ENCODE results near the gene LYPD1. TPM values are rescaled to one million over a fixed set of nuclear protein-coding genes. Genes with fewer than 3 reads are reported as not detected.

LYPD1 gene
- total and polyA plus RNA-seq, 7 donors, result 0.03 to 0.47 (median 0.04) TPM; not detected in 4

GRCh38 chr2:132691556-132691955, 21.6 kb upstream of the LYPD1 start:
- H3K9me3 ChIP-seq, result no peaks in the 10 kb centered on the region
- intact Hi-C loops (cut with DNase I), result no loop called here
- ATAC-seq (no peak), DNase-seq (no peak)
- H3K36me3 ChIP-seq (ENCODE audit: insufficient read depth in 1 of 2, low read depth in 1 of 2), result no peaks in the 10 kb centered on the region
- no peaks in the 10 kb centered on the region for H3K4me1 ChIP-seq
- H3K4me3 ChIP-seq, result no peak overlapping the region
- TF ChIP-seq, protein P1, sequence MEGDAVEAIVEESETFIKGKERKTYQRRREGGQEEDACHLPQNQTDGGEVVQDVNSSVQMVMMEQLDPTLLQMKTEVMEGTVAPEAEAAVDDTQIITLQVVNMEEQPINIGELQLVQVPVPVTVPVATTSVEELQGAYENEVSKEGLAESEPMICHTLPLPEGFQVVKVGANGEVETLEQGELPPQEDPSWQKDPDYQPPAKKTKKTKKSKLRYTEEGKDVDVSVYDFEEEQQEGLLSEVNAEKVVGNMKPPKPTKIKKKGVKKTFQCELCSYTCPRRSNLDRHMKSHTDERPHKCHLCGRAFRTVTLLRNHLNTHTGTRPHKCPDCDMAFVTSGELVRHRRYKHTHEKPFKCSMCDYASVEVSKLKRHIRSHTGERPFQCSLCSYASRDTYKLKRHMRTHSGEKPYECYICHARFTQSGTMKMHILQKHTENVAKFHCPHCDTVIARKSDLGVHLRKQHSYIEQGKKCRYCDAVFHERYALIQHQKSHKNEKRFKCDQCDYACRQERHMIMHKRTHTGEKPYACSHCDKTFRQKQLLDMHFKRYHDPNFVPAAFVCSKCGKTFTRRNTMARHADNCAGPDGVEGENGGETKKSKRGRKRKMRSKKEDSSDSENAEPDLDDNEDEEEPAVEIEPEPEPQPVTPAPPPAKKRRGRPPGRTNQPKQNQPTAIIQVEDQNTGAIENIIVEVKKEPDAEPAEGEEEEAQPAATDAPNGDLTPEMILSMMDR (IDR thresholded peaks at IDR 0.05), result no peak
- no peak overlapping the region for H3K27ac ChIP-seq
- H3K27me3 ChIP-seq (ENCODE audit: insufficient read depth in 3 of 3, low read length in 2 of 3), result no peaks in the 10 kb centered on the region
- 94 to 95% (median 94%) methylated on average over 4 of the region's 4 CpGs for WGBS, 3 donors

DNA sequence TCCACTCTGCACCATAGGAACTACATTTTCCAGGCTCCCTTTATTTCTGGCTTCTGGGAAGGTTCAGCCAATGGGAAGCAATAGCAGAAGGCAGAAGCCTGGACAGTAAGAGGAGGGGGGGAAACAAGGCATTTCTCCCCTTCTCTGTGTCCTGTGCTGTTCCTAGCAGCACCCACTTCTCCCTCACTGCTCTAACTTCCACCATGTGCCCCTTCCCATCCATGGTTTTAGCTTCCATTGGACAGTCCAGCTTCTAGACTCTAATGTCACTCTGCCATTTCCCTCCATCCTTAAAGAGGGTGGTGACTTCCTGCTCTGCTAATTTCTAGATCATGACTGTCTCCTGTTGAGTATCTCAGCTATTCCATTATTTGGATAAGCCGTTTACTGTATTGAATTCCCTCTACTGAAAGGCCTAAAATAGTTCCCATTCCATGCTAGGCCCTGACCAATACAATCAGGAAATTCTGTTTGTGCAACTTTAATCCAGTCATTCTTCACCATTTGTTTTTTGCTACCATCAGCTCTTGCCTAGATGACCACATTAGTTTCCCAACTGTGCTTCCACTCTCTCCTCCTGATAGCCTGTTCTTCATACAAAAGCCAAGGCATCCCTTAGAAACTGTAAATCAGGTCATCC, 20.8 kb upstream of the LYPD1 start:
- no peak for ATAC-seq
- no peaks in the 10 kb centered on the region for H3K36me3 ChIP-seq (ENCODE audit: insufficient read depth in 1 of 2, low read depth in 1 of 2)
- WGBS, 3 donors, result 50 to 55% (median 54%) methylated on average over 1 of the region's 1 CpG

GRCh38 chr2:132681766-132682165, 11.8 kb upstream of the LYPD1 start:
- Histone ChIP-seq H3K4me1 (no peaks in the 10 kb centered on the region), H3K36me3 (ENCODE audit: insufficient read depth in 1 of 2, low read depth in 1 of 2) (no peaks in the 10 kb centered on the region), H3K4me3 (no peak overlapping the region), H3K27ac (no peak overlapping the region), H3K9me3 (no peaks in the 10 kb centered on the region), H3K27me3 (ENCODE audit: insufficient read depth in 3 of 3, low read length in 2 of 3) (no peaks in the 10 kb centered on the region)
- ATAC-seq (no peak), DNase-seq (no peak)
- intact Hi-C loops (cut with DNase I), result no loop called here
- 88 to 97% (median 92%) methylated on average over 1 of the region's 1 CpG for whole genome bisulfite sequencing, 3 donors
- TF ChIP-seq, protein P1 (IDR thresholded peaks at IDR 0.05), result no peak

More for the DNA sequence above, 20.8 kb upstream of the LYPD1 start:
- Histone ChIP-seq H3K27ac (no peak overlapping the region), H3K9me3 (no peaks in the 10 kb centered on the region), H3K4me1 (no peaks in the 10 kb centered on the region), H3K4me3 (no peak overlapping the region), H3K27me3 (ENCODE audit: insufficient read depth in 3 of 3, low read length in 2 of 3) (no peaks in the 10 kb centered on the region)
- TF ChIP-seq, protein P1 (IDR thresholded peaks at IDR 0.05), result no peak
- intact Hi-C loops (cut with DNase I), result no loop called here
- no peak for DNase-seq

DNA sequence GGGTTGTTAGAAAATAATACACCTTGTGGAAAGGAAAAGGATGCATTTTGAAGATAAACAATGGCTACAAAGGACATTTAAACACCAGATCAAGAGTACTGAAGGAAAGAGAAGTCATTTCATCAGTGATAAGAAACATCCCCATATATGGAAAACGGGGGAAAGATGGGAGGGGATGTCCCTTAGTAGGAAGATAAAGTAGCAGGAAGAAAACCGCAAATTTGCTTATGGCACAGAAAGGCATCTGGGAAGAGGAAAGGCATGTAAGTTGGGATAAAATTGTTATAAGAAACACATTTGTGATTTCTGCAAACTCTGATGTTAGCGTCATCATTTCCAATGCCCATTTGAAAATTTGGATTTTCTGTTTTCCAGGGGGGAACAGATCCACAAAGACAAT, 10.5 kb upstream of the LYPD1 start:
- no peaks in the 10 kb centered on the region for H3K4me1 ChIP-seq
- DNase-seq (no peak), ATAC-seq (no peak)
- no peaks in the 10 kb centered on the region for H3K9me3 ChIP-seq
- H3K27ac ChIP-seq, result no peak overlapping the region
- H3K4me3 ChIP-seq, result no peak overlapping the region
- intact Hi-C loops (cut with DNase I), result no loop called here
- WGBS, 3 donors, result 78 to 81% (median 81%) methylated on average over 3 of the region's 3 CpGs
- H3K27me3 ChIP-seq (ENCODE audit: insufficient read depth in 3 of 3, low read length in 2 of 3), result no peaks in the 10 kb centered on the region
- no peaks in the 10 kb centered on the region for H3K36me3 ChIP-seq (ENCODE audit: insufficient read depth in 1 of 2, low read depth in 1 of 2)
- TF ChIP-seq, protein P1 (IDR thresholded peaks at IDR 0.05), result no peak

GRCh38 chr2:132678483-132678882, 8.5 kb upstream of the LYPD1 start:
- no peaks in the 10 kb centered on the region for H3K4me1 ChIP-seq
- H3K27ac ChIP-seq, result no peak overlapping the region
- TF ChIP-seq, protein P1 (IDR thresholded peaks at IDR 0.05), result no peak
- peaks cover 0 to 5% (median 0%) of the 10 kb centered on the region in 3 donors for H3K27me3 ChIP-seq (ENCODE audit: insufficient read depth in 3 of 3, low read length in 2 of 3)
- no peak for DNase-seq
- no peaks in the 10 kb centered on the region for H3K9me3 ChIP-seq
- no peak overlapping the region for H3K4me3 ChIP-seq
- intact Hi-C loops (cut with DNase I), result no loop called here
- no peak for ATAC-seq
- H3K36me3 ChIP-seq (ENCODE audit: insufficient read depth in 1 of 2, low read depth in 1 of 2), result no peaks in the 10 kb centered on the region
- 90 to 94% (median 92%) methylated on average over 2 of the region's 2 CpGs for whole genome bisulfite sequencing, 3 donors

All from psoas muscle (tissue), 8 donors.